Endothelial cell (in vitro differentiated cells): Measurements from ENCODE around the gene VWA1. TPM values are rescaled to one million over a fixed set of nuclear protein-coding genes. Genes with fewer than 3 reads are reported as not detected.

Experiments used
- DNase-seq: peaks from one replicate; pipeline ENCODE4 v3.0.0; 2021; ENCODE audit warnings: low spot score
- H3K27ac Mint-ChIP-seq: one replicate; pipeline ENCODE4 v1.8.0; 2021; ENCODE audit warnings: mixed read lengths, inconsistent platforms; ENCODE audit not compliant: unreplicated experiment
- H3K27me3 Mint-ChIP-seq: one replicate; pipeline ENCODE4 v1.8.0; 2021; ENCODE audit warnings: mild to moderate bottlenecking, moderate library complexity, mixed read lengths, inconsistent platforms; ENCODE audit not compliant: unreplicated experiment
- H3K36me3 Mint-ChIP-seq: one replicate; pipeline ENCODE4 v1.8.0; 2021; ENCODE audit warnings: mild to moderate bottlenecking, low read depth, mixed read lengths, inconsistent platforms; ENCODE audit not compliant: unreplicated experiment
- H3K4me1 Mint-ChIP-seq: one replicate; pipeline ENCODE4 v1.8.0; 2021; ENCODE audit warnings: mild to moderate bottlenecking, mixed read lengths, inconsistent platforms; ENCODE audit not compliant: unreplicated experiment
- H3K4me3 Mint-ChIP-seq: one replicate; pipeline ENCODE4 v1.8.0; 2021; ENCODE audit warnings: mild to moderate bottlenecking, mixed read lengths, inconsistent platforms; ENCODE audit not compliant: unreplicated experiment
- H3K9me3 Mint-ChIP-seq: one replicate; pipeline ENCODE4 v1.8.0; 2021; ENCODE audit warnings: mixed read lengths, inconsistent platforms; ENCODE audit not compliant: unreplicated experiment
- CTCF ChIP-seq: fragments of 200-600 bp; sonication (generic); IDR thresholded peaks from one replicate; pipeline ENCODE4 v1.5.0; 2021; ENCODE audit warnings: antibody characterized with exemption; ENCODE audit not compliant: unreplicated experiment
- total RNA-seq: library from RNA; stranded (reverse); fragmentation: NEBNext Ultra II Directional; extraction: Animal tissue kit (Norgen Biotek cat#: 25700); gene quantifications from one replicate; pipeline ENCODE4 v1.2.1, GENCODE V29; 2021; ENCODE audit not compliant: unreplicated experiment

Gene VWA1
- total RNA-seq, 1 donor from 2014 or later: 34.2 TPM

- Mint-ChIP-seq H3K9me3 (no peaks in the 10 kb centered on the region), H3K4me1 (peaks cover 9% of the 10 kb centered on the region), H3K27me3 (no peaks in the 10 kb centered on the region), H3K36me3 (peaks cover 62% of the 10 kb centered on the region), H3K4me3 (peak overlapping the region; percentile 79), H3K27ac (no peak overlapping the region)
- DNase-seq: no peak
- no peak for TF ChIP-seq CTCF
Measured at GRCh38 chr1:1390675-1391074, 44.8 kb upstream of the VWA1 start.

- TF ChIP-seq CTCF: no peak
- H3K4me1 Mint-ChIP-seq: peaks cover 9% of the 10 kb centered on the region
- H3K9me3 Mint-ChIP-seq: no peaks in the 10 kb centered on the region
- no peak overlapping the region for H3K27ac Mint-ChIP-seq
- peaks cover 62% of the 10 kb centered on the region for H3K36me3 Mint-ChIP-seq
- H3K27me3 Mint-ChIP-seq: no peaks in the 10 kb centered on the region
- H3K4me3 Mint-ChIP-seq: peak overlapping the region; percentile 79
- no peak for DNase-seq
Measured at GRCh38 chr1:1391225-1391624, 44.3 kb upstream of the VWA1 start.

- no peak for DNase-seq
- TF ChIP-seq CTCF: no peak
- Mint-ChIP-seq H3K4me1 (peaks cover 12% of the 10 kb centered on the region), H3K27me3 (no peaks in the 10 kb centered on the region), H3K27ac (no peak overlapping the region), H3K4me3 (no peak overlapping the region), H3K9me3 (no peaks in the 10 kb centered on the region), H3K36me3 (peaks cover 47% of the 10 kb centered on the region)
Measured at GRCh38 chr1:1393014-1393413, 42.5 kb upstream of the VWA1 start.

- Mint-ChIP-seq H3K9me3 (no peaks in the 10 kb centered on the region), H3K4me1 (peaks cover 16% of the 10 kb centered on the region), H3K27me3 (no peaks in the 10 kb centered on the region), H3K36me3 (peaks cover 47% of the 10 kb centered on the region), H3K27ac (no peak overlapping the region), H3K4me3 (no peak overlapping the region)
- TF ChIP-seq CTCF: no peak
- no peak for DNase-seq
Measured at GRCh38 chr1:1393428-1393827, 42.1 kb upstream of the VWA1 start.

- TF ChIP-seq CTCF: no peak
- Mint-ChIP-seq H3K27ac (no peak overlapping the region), H3K4me3 (peak overlapping the region; percentile 21), H3K36me3 (peaks cover 46% of the 10 kb centered on the region), H3K4me1 (peaks cover 17% of the 10 kb centered on the region), H3K27me3 (no peaks in the 10 kb centered on the region), H3K9me3 (no peaks in the 10 kb centered on the region)
- DNase-seq: no peak
Measured at GRCh38 chr1:1394116-1394515, 41.4 kb upstream of the VWA1 start.
